RWPE1 (cell line): Measurements from ENCODE around the gene ACOX2.

Source experiments
- CTCF ChIA-PET: fragments of 350-600 bp; sonication (Branson Sonifier 250); formaldehyde crosslinking; extraction: SDS; loops from one replicate; lab custom pipeline; 2021; lab: Yijun Ruan, JAX
- POLR2A ChIA-PET: fragments of 400-600 bp; formaldehyde crosslinking; extraction: SDS; loops from one replicate; lab custom pipeline; 2020; ENCODE audit warnings: antibody characterized with exemption; ENCODE audit not compliant: low non-redundant PET; lab: Yijun Ruan, JAX
- DNase-seq: peaks from one replicate; pipeline ENCODE4 v3.0.0; 2012; ENCODE audit warnings: low spot score
- H3K27ac ChIP-seq: fragments of 450-650 bp; 2 replicates; pipeline ENCODE4 v1.5.1; 2017
- CTCF ChIP-seq: fragments of 450-650 bp; conservative IDR thresholded peaks from 2 replicates; pipeline ENCODE4 v1.5.1; 2017; ENCODE audit warnings: low read depth, mild to moderate bottlenecking

ACOX2 gene

GRCh38 chr3:58497097-58497496 is 39.9 kb downstream of the ACOX2 start:
- ChIA-PET CTCF (interaction anchor here (0.5 to 0.6 kb wide), 3 partner anchors 36 to 142 kb away, joined by 3 to 4 read pairs (median 4); no protein-coding TSS in a partner anchor), POLR2A (no interaction called here)
- H3K27ac ChIP-seq: no peak overlapping the region
- DNase-seq: no peak
- no peak for TF ChIP-seq CTCF

- no peak overlapping the region for H3K27ac ChIP-seq
- POLR2A ChIA-PET: no interaction called here
- no peak for TF ChIP-seq CTCF
- DNase-seq: no peak
- CTCF ChIA-PET: interaction anchor here (0.5 kb wide), 1 partner anchor 35 kb away, joined by 4 read pairs; no protein-coding TSS in a partner anchor
These were observed 40.7 kb downstream of the ACOX2 start for GRCh38 chr3:58496206-58496857.

- no peak for TF ChIP-seq CTCF
- ChIA-PET CTCF (interaction anchor here (0.5 to 0.7 kb wide), 2 partner anchors 47 to 1174 kb away, joined by 4 to 6 read pairs; no protein-coding TSS in a partner anchor), POLR2A (no interaction called here)
- no peak for DNase-seq
- H3K27ac ChIP-seq: no peak overlapping the region
These were observed 41.9 kb downstream of the ACOX2 start for GRCh38 chr3:58495101-58495500.

- CTCF ChIA-PET: no interaction called here
These were observed 42.9 kb downstream of the ACOX2 start for GRCh38 chr3:58494107-58494506.

GRCh38 chr3:58492494-58492905 is 44.5 kb downstream of the ACOX2 start:
- H3K27ac ChIP-seq: peak overlapping the region; percentile 75
- DNase-seq: peak; percentile 8
- POLR2A ChIA-PET: no interaction called here
- no peak for TF ChIP-seq CTCF
- CTCF ChIA-PET: interaction anchor here (0.6 to 1.2 kb wide), 4 partner anchors 19 to 97 kb away, joined by 3 to 4 read pairs (median 3); no protein-coding TSS in a partner anchor

More at GRCh38 chr3:58494107-58494506, 42.9 kb downstream of the ACOX2 start:
- TF ChIP-seq CTCF: no peak
- no peak overlapping the region for H3K27ac ChIP-seq
- DNase-seq: no peak
- POLR2A ChIA-PET: no interaction called here

GRCh38 chr3:58491506-58492402 is 45.2 kb downstream of the ACOX2 start, which contains the start of gene KCTD6:
TSS of gene KCTD6 (plus strand) at chr3:58492096. CDS start at chr3:58498756, 6,660 bp downstream.
- ChIA-PET POLR2A (interaction anchor here (0.9 kb wide), 1 partner anchor 20 kb away, joined by 3 read pairs; no protein-coding TSS in a partner anchor), CTCF (interaction anchor here (0.6 to 1.4 kb wide), 7 partner anchors 18 to 96 kb away, joined by 3 to 5 read pairs (median 4); no protein-coding TSS in a partner anchor)
- peak; percentile 77 for DNase-seq
- TF ChIP-seq CTCF: peak; percentile 88
- peak within 1 kb of the TSS; percentile 75 for H3K27ac ChIP-seq
